ENCODE measurements around the gene TLX3. TPM values are rescaled to one million over a fixed set of nuclear protein-coding genes. Genes with fewer than 3 reads are reported as not detected.
"Not testable (repeated sequence)": the region's sequence is repeated elsewhere in the genome, so short reads cannot be mapped to it uniquely, and the experiment has no call there.

TLX3 gene
- total RNA-seq, 1 donor from 2014 or later = not detected

GRCh38 chr5:171361151-171361550 lies 52.1 kb downstream of the TLX3 start:
- DNase-seq (ENCODE audit: low spot score); intact Hi-C loops (cut with DNase I); ATAC-seq: not testable (repeated sequence)

Other genes with a start within 250 kb of the TLX3 start
- 544 TPM for gene NPM1, start 78.6 kb downstream of the TLX3 start, total RNA-seq
- 15.8 TPM for gene FGF18, start 110.4 kb downstream of the TLX3 start, total RNA-seq